Stimulated activated CD4-positive, alpha-beta T cell treated with anti-CD3 and anti-CD28 coated beads, Interleukin-15, amount 100 ng/mL, for 24 hours (primary cell): ENCODE results near the gene UTP3.
A peak's percentile ranks its signal among the peaks of the same experiment; 100 is the strongest.
"Not testable (repeated sequence)": the region's sequence is repeated elsewhere in the genome, so short reads cannot be mapped to it uniquely, and the experiment has no call there.

Experiments
- DNase-seq: peaks from one replicate; pipeline ENCODE4 v3.0.0-alpha.2; 2020

The UTP3 gene

DNA sequence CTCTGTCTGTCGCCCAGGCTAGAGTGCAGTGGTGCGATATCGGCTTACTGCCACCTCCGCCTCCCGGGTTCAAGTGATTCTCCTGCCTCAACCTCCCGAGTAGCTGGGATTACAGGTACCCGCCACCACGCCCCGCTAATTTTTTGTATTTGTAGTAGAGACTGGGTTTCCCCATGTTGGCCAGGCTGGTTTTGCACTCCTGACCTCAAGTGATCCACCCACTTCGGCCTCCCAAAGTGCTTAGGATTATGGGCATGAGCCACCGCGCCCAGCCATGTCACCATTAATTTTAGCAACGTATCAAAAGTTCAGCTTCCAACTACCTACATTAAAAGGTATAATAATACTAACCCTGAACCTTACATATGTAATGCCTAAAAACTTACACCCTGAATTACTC lies 940 bp upstream of the UTP3 start:
- peak; percentile 25 for DNase-seq

- DNase-seq: peak; percentile 46
These were observed 481 bp downstream of the UTP3 start for GRCh38 chr4:70688795-70689231.

DNA sequence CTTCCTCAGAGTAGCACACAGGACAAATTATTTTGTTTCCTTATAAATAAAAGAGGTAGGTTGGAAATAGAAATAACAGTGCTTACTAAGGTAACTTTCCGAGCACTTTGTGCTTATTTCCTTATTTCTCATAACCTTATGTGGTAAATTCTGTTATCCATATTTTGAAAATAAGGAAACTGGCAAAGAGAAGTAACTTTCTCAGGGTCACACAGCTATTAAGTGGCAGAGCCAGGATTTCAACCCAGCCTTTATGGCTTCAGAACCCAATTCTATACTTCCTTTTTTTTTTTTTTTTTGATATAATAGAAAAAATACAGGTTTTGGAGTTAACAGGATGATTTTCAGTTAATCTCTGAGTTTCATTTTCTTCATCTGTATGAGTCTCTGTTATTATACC lies 3.3 kb downstream of the UTP3 start:
- DNase-seq: no peak

DNA sequence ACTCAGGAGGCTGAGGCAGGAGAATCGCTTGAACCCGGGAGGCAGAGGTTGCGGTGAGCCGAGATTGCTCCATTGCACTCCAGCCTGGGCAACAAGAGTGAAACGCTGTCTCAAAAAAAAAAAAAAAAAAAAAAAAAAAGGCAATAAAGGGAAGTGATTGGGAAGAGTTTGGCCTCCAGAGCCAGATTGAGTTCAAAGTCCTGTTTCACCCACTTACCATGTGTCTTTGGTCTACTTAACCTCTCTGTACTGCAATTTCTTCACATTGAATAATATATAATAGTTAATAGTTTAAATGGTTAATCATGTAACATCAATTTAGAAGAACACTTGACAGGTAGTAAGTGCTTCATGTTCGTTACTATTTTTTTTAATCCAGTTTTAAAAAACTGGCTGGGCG lies 6.3 kb downstream of the UTP3 start:
- not testable (repeated sequence) for DNase-seq

- not testable (repeated sequence) for DNase-seq
These were observed 10.1 kb downstream of the UTP3 start for GRCh38 chr4:70698435-70698834.

GRCh38 chr4:70700712-70701111 lies 12.4 kb downstream of the UTP3 start:
- DNase-seq: no peak

DNA sequence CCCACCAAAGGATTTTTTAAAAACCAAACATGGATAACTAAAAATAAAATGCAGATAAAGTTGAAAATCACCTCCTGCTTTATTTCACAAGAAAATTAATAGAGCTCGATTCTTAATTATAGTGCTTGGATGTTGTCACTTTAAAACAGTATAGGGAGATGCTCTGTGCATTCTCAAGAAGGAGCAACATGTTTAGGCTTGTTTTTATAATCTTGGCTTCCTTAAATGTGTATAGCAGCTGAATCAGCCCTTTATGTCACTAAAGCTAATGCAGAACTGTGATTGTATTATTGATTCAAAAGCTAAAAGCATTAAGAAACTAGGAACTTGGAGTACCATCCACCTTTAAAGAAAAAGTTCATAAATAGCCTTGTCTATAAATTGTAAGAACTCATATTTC lies 12.9 kb downstream of the UTP3 start:
- DNase-seq: no peak

DNA sequence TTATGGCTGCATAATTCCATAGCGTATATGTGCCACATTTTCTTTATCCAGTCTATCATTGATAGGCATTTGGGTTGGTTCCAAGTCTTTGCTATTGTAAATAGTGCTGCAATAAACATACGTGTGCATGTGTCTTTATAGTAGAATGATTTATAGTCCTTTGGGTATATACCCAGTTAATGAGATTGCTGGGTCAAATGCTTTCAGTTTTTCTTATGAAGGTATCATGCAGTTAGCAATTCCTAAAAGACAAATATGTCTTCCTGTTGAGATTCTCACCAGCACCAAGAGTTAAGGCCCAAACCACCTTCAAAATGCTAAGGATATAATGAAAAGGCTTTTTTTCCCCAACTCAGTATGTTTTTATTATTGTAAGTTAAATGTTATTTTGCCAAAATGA lies 14.3 kb downstream of the UTP3 start:
- not testable (repeated sequence) for DNase-seq

GRCh38 chr4:70703619-70704214 lies 15.4 kb downstream of the UTP3 start:
- DNase-seq: no peak

DNA sequence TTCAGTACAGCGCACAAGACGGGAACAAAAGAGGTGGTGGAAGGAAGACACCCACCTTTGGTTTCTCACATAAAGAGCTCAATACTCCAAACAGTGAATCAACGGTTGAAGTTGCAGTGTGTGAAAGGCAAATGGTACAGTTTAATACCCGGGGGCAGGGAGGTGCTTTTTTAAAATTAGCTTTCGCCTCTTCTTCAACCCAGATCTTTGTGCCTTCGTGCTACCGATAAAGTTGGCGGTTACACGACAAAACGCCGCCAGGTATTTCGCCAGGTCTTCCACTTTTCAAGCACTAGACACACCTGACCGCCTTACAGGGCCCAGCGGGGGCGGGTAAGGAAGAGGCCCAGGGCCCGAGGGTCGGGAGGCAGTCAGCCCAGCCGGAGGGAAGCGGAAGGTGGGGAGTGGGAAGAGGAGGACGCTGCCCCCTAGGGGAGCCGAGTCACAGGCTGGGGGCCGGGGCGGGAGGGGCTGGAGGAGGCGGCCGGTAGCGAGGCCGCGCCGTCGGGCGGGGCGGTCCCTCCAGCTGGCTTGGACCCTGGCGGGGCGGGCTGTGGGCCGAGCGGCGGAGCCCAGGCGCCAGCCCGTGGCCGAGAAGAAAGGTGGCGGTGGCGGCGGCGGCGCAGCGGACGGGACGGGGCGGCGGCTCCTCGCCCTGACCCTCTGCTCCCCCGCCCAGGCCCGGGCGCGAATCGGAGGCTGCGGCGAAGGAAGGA lies 16.0 kb downstream of the UTP3 start:
- DNase-seq: peak; percentile 68

DNA sequence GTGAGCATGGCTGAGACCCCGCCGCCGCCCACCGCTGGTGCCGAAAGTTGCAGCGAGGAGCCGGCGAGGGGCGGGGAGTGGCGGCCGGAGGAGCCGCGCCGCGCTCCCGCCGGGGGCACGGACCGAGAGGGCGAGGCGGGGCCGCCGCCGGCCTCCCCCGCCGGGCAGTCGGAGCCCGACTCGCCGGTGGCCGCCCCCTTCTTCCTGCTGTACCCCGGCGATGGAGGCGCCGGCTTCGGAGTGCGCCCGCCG lies 16.5 kb downstream of the UTP3 start:
- DNase-seq: no peak

- DNase-seq: peak; percentile 84
These were observed 17.1 kb downstream of the UTP3 start for GRCh38 chr4:70705183-70706043.

DNA sequence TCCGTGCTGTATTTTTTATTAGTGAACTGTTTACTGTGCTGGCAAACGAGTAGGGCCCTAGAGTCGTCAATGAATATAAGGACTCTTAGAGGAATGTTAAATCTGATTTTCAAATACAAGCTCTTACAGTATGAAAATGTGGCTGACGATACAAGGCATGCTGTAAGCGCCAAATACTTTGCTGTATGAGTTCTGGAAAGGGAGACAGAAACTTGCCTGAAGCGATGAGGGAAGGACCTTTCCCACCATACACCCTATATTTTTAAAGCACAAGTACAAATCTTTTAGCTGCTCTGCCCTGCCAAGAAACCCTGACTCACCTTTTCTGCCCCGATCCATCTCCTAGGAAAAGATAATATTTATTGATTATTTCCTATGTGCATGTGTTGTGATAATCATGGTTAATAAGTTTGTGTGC lies 17.7 kb downstream of the UTP3 start:
- no peak for DNase-seq

GRCh38 chr4:70706516-70706915 lies 18.2 kb downstream of the UTP3 start:
- no peak for DNase-seq

GRCh38 chr4:70709611-70710205 lies 21.4 kb downstream of the UTP3 start:
- no peak for DNase-seq

GRCh38 chr4:70711599-70711998 lies 23.3 kb downstream of the UTP3 start:
- no peak for DNase-seq

DNA sequence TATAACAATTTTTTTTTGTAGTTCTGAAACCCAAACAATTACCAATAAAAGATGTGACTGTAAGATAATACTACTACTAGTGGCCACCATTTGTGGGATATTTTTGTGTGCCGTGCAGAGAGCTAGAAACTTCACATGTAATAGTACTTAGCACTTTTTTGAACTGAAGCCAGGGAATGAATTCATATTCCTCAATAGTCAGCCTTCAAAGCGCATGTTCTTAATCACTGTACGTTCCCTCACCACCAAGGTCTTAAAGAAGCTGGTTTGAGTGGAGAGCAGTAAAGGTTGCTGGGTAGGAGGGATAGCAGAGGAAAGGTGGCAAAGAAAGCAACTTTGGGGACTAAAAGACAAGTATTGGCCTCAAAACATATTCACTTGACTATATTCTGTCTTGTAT lies 23.8 kb downstream of the UTP3 start:
- no peak for DNase-seq

DNA sequence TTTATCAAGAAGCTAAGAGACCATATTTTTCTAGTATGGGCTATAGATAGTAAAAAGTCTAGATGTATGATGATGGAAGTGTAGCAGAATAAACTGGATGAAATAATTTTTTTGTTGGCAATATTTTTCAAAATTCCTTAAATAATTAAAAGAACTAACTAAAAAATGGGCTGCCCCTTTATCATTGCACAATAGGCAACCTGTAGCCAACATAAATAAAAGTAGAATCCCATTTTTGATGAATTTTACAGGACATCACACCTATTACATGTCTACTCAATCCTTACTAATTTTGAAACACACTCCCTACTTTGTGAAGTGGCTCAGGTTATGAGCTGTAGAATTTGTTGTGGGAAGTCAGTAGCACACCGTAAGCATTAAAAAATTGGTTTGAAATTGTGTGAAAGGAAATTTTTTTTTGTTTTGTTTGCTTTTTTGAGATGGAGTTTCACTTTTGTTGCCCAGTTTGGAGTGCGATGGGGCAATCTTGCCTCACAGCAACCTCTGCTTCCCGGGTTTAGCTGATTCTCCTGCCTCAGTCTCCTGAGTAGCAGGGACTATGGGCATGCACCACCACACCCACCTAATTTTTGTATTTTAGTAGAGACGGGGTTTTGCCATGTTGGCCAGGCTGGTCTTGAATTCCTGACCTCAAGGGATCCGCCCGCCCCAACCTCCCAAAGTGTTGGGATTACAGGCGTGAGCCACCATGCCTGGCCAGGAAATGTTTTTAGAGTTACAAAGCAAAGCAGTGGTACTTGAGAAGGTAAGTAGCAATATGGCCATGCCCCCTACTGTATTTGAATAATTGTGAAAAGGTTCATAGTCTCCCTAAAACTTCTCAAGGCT lies 24.5 kb downstream of the UTP3 start:
- DNase-seq: no peak

GRCh38 chr4:70713453-70714078 lies 25.2 kb downstream of the UTP3 start:
- DNase-seq: no peak

DNA sequence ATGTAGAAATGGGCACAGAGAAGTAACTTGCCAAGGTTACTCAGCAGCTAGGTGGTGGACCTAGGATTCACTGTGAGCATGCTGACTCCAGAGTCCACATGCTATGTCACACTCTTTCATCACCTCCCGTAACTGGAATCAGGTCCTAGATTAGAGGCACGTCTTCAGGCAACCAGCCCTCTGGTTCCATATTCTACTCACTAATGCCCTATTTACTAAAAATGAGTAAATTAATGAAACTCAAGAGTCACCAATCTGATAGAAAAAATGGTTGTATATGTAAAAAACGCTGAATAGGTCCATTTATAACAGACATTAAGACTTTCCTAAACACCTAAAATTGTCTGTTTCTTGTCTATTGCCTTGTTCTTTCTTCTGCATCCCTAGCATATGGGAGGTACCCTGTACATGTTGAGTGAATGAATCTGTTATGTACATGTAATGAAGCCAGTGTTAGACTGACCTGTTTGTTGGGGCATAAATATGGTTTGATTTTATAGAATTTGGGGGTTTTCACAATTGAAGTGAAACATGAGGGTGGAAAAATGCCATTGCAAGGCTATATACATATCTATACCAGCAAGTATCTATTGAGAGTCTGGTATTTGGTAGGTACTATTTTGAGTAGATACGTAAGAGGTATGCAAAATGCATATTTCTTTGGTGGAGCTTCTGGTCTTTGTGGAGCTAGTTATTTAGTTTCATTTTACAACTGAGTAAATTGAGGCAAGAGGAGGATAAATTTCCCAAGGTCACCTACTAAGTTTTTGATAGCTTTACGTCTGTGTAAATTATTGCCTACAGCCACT lies 26.0 kb downstream of the UTP3 start:
- no peak for DNase-seq

GRCh38 chr4:70715097-70715496 lies 26.8 kb downstream of the UTP3 start:
- no peak for DNase-seq
